Measurements from ENCODE around the gene CHST11.

Gene CHST11

DNA sequence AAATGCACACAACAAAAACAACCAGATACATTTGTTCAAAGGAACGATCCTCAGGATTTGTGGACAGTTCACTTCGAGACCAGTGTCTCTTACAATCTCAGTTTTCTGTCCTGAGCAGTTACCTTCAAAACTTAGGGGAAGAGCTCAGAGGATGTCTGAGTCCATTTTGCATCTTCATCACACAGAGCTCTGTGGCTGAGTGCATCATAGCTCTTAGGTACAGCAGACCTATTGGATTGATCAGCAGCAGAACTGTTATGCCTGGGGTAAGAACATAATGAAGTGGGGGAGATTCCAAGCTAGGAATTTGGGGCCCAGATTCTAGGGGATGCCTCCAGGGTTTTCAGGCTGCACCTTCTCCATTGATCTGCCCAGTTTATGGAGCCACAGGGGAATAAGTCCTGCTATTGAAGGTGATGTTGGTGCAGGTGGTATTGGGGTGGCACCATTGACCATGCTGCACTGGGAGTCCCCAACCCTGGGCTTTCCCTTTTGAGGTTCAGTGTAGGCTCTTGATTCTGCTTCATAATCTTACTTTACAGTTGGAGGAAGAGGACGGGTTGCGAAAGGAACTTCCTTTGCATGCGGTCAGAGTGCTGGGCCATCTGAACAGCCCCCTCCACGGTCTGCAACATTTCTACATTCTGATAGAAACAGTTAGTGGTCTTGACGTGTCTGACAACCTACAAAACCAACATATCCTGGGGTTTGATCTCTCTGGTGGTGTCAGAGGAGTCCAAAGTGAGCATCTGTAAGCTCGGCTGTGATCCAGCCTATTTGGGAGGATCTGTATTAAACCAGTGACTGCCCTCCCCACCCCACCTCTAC lies 112.8 kb downstream of the CHST11 start:
- no peaks in the 10 kb centered on the region for H3K4me1 ChIP-seq (ENCODE audit: control insufficient read depth, insufficient read depth, low read length)
- no peak for TF ChIP-seq YY1 (tag by site-specific recombination; IDR thresholded peaks at IDR 0.05)
- TF ChIP-seq, protein P1, sequence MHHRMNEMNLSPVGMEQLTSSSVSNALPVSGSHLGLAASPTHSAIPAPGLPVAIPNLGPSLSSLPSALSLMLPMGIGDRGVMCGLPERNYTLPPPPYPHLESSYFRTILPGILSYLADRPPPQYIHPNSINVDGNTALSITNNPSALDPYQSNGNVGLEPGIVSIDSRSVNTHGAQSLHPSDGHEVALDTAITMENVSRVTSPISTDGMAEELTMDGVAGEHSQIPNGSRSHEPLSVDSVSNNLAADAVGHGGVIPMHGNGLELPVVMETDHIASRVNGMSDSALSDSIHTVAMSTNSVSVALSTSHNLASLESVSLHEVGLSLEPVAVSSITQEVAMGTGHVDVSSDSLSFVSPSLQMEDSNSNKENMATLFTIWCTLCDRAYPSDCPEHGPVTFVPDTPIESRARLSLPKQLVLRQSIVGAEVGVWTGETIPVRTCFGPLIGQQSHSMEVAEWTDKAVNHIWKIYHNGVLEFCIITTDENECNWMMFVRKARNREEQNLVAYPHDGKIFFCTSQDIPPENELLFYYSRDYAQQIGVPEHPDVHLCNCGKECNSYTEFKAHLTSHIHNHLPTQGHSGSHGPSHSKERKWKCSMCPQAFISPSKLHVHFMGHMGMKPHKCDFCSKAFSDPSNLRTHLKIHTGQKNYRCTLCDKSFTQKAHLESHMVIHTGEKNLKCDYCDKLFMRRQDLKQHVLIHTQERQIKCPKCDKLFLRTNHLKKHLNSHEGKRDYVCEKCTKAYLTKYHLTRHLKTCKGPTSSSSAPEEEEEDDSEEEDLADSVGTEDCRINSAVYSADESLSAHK (tag by site-specific recombination; IDR thresholded peaks at IDR 0.05), result no peak
- TF ChIP-seq HOXC10 (CRISPR knock-in tag; IDR thresholded peaks at IDR 0.05), result no peak
- no peak for TF ChIP-seq GFI1B (tag by site-specific recombination; IDR thresholded peaks at IDR 0.05)
- no peak for TF ChIP-seq ZNF37A (tag by site-specific recombination; IDR thresholded peaks at IDR 0.05)
- no peak for TF ChIP-seq ZNF600 (tag by site-specific recombination; IDR thresholded peaks at IDR 0.05)
- no peak for TF ChIP-seq ZSCAN30 (tag by site-specific recombination; IDR thresholded peaks at IDR 0.05)
- no peak for TF ChIP-seq ZNF157 (tag by site-specific recombination; IDR thresholded peaks at IDR 0.05)
- no peak for TF ChIP-seq ZNF76 (tag by site-specific recombination; IDR thresholded peaks at IDR 0.05; ENCODE audit: borderline replicate concordance, low read depth)
- TF ChIP-seq ZNF155 (tag by site-specific recombination; IDR thresholded peaks at IDR 0.05), result no peak
- TF ChIP-seq, protein P2, sequence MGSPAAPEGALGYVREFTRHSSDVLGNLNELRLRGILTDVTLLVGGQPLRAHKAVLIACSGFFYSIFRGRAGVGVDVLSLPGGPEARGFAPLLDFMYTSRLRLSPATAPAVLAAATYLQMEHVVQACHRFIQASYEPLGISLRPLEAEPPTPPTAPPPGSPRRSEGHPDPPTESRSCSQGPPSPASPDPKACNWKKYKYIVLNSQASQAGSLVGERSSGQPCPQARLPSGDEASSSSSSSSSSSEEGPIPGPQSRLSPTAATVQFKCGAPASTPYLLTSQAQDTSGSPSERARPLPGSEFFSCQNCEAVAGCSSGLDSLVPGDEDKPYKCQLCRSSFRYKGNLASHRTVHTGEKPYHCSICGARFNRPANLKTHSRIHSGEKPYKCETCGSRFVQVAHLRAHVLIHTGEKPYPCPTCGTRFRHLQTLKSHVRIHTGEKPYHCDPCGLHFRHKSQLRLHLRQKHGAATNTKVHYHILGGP (tag by site-specific recombination; IDR thresholded peaks at IDR 0.05), result no peak
- TF ChIP-seq WT1 (tag by site-specific recombination; IDR thresholded peaks at IDR 0.05), result no peak
- no peak for TF ChIP-seq ZNF792 (tag by site-specific recombination; IDR thresholded peaks at IDR 0.05)
- TF ChIP-seq, protein P3, sequence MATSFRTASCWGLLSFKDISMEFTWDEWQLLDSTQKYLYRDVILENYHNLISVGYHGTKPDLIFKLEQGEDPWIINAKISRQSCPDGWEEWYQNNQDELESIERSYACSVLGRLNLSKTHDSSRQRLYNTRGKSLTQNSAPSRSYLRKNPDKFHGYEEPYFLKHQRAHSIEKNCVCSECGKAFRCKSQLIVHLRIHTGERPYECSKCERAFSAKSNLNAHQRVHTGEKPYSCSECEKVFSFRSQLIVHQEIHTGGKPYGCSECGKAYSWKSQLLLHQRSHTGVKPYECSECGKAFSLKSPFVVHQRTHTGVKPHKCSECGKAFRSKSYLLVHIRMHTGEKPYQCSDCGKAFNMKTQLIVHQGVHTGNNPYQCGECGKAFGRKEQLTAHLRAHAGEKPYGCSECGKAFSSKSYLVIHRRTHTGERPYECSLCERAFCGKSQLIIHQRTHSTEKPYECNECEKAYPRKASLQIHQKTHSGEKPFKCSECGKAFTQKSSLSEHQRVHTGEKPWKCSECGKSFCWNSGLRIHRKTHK (tag by site-specific recombination; IDR thresholded peaks at IDR 0.05), result no peak
- TF ChIP-seq, protein P4, sequence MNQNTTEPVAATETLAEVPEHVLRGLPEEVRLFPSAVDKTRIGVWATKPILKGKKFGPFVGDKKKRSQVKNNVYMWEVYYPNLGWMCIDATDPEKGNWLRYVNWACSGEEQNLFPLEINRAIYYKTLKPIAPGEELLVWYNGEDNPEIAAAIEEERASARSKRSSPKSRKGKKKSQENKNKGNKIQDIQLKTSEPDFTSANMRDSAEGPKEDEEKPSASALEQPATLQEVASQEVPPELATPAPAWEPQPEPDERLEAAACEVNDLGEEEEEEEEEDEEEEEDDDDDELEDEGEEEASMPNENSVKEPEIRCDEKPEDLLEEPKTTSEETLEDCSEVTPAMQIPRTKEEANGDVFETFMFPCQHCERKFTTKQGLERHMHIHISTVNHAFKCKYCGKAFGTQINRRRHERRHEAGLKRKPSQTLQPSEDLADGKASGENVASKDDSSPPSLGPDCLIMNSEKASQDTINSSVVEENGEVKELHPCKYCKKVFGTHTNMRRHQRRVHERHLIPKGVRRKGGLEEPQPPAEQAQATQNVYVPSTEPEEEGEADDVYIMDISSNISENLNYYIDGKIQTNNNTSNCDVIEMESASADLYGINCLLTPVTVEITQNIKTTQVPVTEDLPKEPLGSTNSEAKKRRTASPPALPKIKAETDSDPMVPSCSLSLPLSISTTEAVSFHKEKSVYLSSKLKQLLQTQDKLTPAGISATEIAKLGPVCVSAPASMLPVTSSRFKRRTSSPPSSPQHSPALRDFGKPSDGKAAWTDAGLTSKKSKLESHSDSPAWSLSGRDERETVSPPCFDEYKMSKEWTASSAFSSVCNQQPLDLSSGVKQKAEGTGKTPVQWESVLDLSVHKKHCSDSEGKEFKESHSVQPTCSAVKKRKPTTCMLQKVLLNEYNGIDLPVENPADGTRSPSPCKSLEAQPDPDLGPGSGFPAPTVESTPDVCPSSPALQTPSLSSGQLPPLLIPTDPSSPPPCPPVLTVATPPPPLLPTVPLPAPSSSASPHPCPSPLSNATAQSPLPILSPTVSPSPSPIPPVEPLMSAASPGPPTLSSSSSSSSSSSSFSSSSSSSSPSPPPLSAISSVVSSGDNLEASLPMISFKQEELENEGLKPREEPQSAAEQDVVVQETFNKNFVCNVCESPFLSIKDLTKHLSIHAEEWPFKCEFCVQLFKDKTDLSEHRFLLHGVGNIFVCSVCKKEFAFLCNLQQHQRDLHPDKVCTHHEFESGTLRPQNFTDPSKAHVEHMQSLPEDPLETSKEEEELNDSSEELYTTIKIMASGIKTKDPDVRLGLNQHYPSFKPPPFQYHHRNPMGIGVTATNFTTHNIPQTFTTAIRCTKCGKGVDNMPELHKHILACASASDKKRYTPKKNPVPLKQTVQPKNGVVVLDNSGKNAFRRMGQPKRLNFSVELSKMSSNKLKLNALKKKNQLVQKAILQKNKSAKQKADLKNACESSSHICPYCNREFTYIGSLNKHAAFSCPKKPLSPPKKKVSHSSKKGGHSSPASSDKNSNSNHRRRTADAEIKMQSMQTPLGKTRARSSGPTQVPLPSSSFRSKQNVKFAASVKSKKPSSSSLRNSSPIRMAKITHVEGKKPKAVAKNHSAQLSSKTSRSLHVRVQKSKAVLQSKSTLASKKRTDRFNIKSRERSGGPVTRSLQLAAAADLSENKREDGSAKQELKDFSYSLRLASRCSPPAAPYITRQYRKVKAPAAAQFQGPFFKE (tag by site-specific recombination; IDR thresholded peaks at IDR 0.05; ENCODE audit: borderline replicate concordance), result no peak
- TF ChIP-seq, protein P5, sequence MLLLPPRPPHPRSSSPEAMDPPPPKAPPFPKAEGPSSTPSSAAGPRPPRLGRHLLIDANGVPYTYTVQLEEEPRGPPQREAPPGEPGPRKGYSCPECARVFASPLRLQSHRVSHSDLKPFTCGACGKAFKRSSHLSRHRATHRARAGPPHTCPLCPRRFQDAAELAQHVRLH (tag by site-specific recombination; IDR thresholded peaks at IDR 0.05), result no peak
- TF ChIP-seq ZNF354C (tag by site-specific recombination; IDR thresholded peaks at IDR 0.05; ENCODE audit: borderline replicate concordance, low read depth), result no peak
- TF ChIP-seq ZNF626 (tag by site-specific recombination; IDR thresholded peaks at IDR 0.05), result no peak
- TF ChIP-seq ZNF664 (tag by site-specific recombination; IDR thresholded peaks at IDR 0.05), result no peak
- TF ChIP-seq, protein P6, sequence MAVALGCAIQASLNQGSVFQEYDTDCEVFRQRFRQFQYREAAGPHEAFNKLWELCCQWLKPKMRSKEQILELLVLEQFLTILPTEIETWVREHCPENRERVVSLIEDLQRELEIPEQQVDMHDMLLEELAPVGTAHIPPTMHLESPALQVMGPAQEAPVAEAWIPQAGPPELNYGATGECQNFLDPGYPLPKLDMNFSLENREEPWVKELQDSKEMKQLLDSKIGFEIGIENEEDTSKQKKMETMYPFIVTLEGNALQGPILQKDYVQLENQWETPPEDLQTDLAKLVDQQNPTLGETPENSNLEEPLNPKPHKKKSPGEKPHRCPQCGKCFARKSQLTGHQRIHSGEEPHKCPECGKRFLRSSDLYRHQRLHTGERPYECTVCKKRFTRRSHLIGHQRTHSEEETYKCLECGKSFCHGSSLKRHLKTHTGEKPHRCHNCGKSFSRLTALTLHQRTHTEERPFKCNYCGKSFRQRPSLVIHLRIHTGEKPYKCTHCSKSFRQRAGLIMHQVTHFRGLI (tag by site-specific recombination; IDR thresholded peaks at IDR 0.05), result no peak
- CTCF ChIA-PET, result interaction anchor here (0.6 to 0.9 kb wide), 2 partner anchors 85 to 366 kb away, joined by 3 read pairs; no protein-coding TSS in a partner anchor
- POLR2A ChIA-PET, result no interaction called here
- H3K36me3 ChIP-seq (ENCODE audit: control insufficient read depth in 2 of 2, insufficient read depth in 1 of 2, low read length in 2 of 2), result no peaks in the 10 kb centered on the region
- no peak overlapping the region for H3K27ac ChIP-seq (ENCODE audit: extremely low read depth, low read depth, low read length)
- H3K9me3 ChIP-seq (ENCODE audit: control insufficient read depth, insufficient read depth, low read depth, low read length), result no peaks in the 10 kb centered on the region
- H3K4me3 ChIP-seq (ENCODE audit: low read depth, low read length), result no peak overlapping the region

Measured in HEK293 (cell line).